HCT116 (cell line): ENCODE data around the gene LYST. TPM values are rescaled to one million over a fixed set of nuclear protein-coding genes. Genes with fewer than 3 reads are reported as not detected.
"Not testable (repeated sequence)": the region's sequence is repeated elsewhere in the genome, so short reads cannot be mapped to it uniquely, and the experiment has no call there.

ENCODE experiments used
- ATAC-seq: fragments of 200-7000 bp; cut with Tn5 transposase; 2 replicates; pipeline ENCODE4 v1.9.1; 2020; ENCODE audit warnings: mild to moderate bottlenecking, moderate library complexity
- BruUV-seq: library from RNA; stranded (reverse); fragments of 400-500 nt; replicated peaks from 2 replicates; lab custom pipeline; 2021; lab: Mats Ljungman, UMichigan
- CTCF ChIA-PET: fragments of 300-600 bp; sonication (Branson Sonifier 250); formaldehyde crosslinking; loops from one replicate; lab custom pipeline; 2021; ENCODE audit warnings: antibody characterized with exemption; lab: Charles Lee
- POLR2A ChIA-PET: fragments of 300-600, 350-600 bp; sonication (Branson Sonifier 250); formaldehyde crosslinking; loops from one replicate; lab custom pipeline; 2021; ENCODE audit warnings: antibody characterized with exemption; lab: Charles Lee
- RAD21 ChIA-PET, 2 experiments: fragments of 300-600 bp; sonication (Branson Sonifier 250); formaldehyde crosslinking; loops; one replicate each; lab custom pipeline; 2023; ENCODE audit warnings: low total read pairs in 2 of 2; ENCODE audit not compliant: uncharacterized antibody in 2 of 2, unreplicated experiment in 2 of 2, low non-redundant PET in 1 of 2; lab: Charles Lee
- DNase-seq: peaks from one replicate; pipeline ENCODE4 v3.0.0-alpha.2; 2010; ENCODE audit warnings: low read depth, low spot score
- H2AFZ ChIP-seq: fragments of 200-600 bp; shearing (Covaris generic), sonication (generic); 2 replicates; pipeline ENCODE4 v1.6.1; 2017; ENCODE audit warnings: low read depth, mixed run types, mixed read lengths, antibody characterized with exemption, low read length; ENCODE audit not compliant: poor library complexity, severe bottlenecking
- H3K27ac ChIP-seq: 2 replicates; pipeline ENCODE4 v1.5.1; 2012; ENCODE audit warnings: low read depth, low read length
- H3K27me3 ChIP-seq: fragments of 200-600 bp; sonication (generic); 2 replicates; pipeline ENCODE4 v1.6.1; 2016; ENCODE audit warnings: mixed run types, low read length, mixed read lengths; ENCODE audit not compliant: insufficient read depth
- H3K36me3 ChIP-seq, 2 experiments: fragments of 200-500 bp in 1 of 2; fragments of 200-600 bp in 1 of 2; sonication (Bioruptor generic) in 1 of 2; sonication (generic) in 1 of 2; 2 replicates each; pipeline versions ENCODE4 v1.5.1 to v1.6.1; 2014 to 2016; ENCODE audit warnings: low read length in 2 of 2, inconsistent platforms in 1 of 2, mixed read lengths in 1 of 2, mixed run types in 1 of 2; ENCODE audit not compliant: insufficient read depth in 2 of 2, control insufficient read depth in 1 of 2
- H3K4me1 ChIP-seq, 2 experiments: fragments of 200-600 bp in 1 of 2; sonication (generic) in 1 of 2; 2 replicates each; pipeline versions ENCODE4 v1.5.1 to v1.6.1; 2012 to 2017; ENCODE audit warnings: low read length in 2 of 2, inconsistent platforms in 1 of 2, mild to moderate bottlenecking in 1 of 2, mixed read lengths in 1 of 2, mixed run types in 1 of 2, moderate library complexity in 1 of 2; ENCODE audit not compliant: insufficient read depth in 2 of 2, control insufficient read depth in 1 of 2
- H3K4me2 ChIP-seq: fragments of 200-600 bp; sonication (generic); 2 replicates; pipeline ENCODE4 v1.6.1; 2017; ENCODE audit warnings: mixed run types, low read length, mixed read lengths
- H3K4me3 ChIP-seq, 2 experiments: fragments of 200-600 bp in 1 of 2; sonication (generic) in 1 of 2; replicated peaks in 1 of 2; 2 replicates each; pipeline ENCODE4 v1.5.1; 2011 to 2016; ENCODE audit warnings: low read length in 2 of 2, control low read depth in 1 of 2, low read depth in 1 of 2, mild to moderate bottlenecking in 1 of 2, mixed read lengths in 1 of 2, mixed run types in 1 of 2
- H3K79me2 ChIP-seq: fragments of 200-600 bp; sonication (generic); 2 replicates; pipeline ENCODE4 v1.6.1; 2017; ENCODE audit warnings: mild to moderate bottlenecking, mixed run types, low read length, moderate library complexity, mixed read lengths; ENCODE audit not compliant: insufficient read depth
- H3K9ac ChIP-seq: fragments of 200-600 bp; sonication (generic); 2 replicates; pipeline ENCODE4 v1.6.1; 2016; ENCODE audit warnings: low read length, mixed read lengths
- H3K9me2 ChIP-seq: fragments of 200-600 bp; sonication (generic), shearing (Covaris generic); 2 replicates; pipeline ENCODE4 v1.6.1; 2017; ENCODE audit warnings: mixed run types, mild to moderate bottlenecking, moderate library complexity; ENCODE audit not compliant: insufficient read depth
- H3K9me3 ChIP-seq, 2 experiments: fragments of 200-500 bp in 1 of 2; fragments of 200-600 bp in 1 of 2; sonication (Bioruptor generic) in 1 of 2; sonication (generic) in 1 of 2; 2 replicates each; pipeline ENCODE4 v1.6.1; 2014 to 2017; ENCODE audit warnings: low read length in 2 of 2, mixed read lengths in 2 of 2, inconsistent platforms in 1 of 2, low read depth in 1 of 2, mild to moderate bottlenecking in 1 of 2, mixed run types in 1 of 2, moderate library complexity in 1 of 2; ENCODE audit not compliant: control insufficient read depth in 1 of 2, insufficient read depth in 1 of 2
- H4K20me1 ChIP-seq: fragments of 200-600 bp; sonication (generic), shearing (Covaris generic); 2 replicates; pipeline ENCODE4 v1.6.1; 2017; ENCODE audit warnings: mixed run types, mild to moderate bottlenecking, moderate library complexity; ENCODE audit not compliant: insufficient read depth
- ATF3 ChIP-seq: IDR thresholded peaks from 2 replicates; pipeline ENCODE4 v1.6.1; 2012
- CBX3 ChIP-seq: IDR thresholded peaks from 2 replicates; pipeline ENCODE4 v1.6.1; 2012; ENCODE audit warnings: low read depth
- CTCF ChIP-seq, 3 experiments: fragments of 200-600 bp in 1 of 3; sonication (generic) in 1 of 3; IDR thresholded peaks in 2 of 3; conservative IDR thresholded peaks in 1 of 3; 2 replicates each; pipeline ENCODE4 v1.5.1; 2012 to 2017; ENCODE audit warnings: low read depth in 2 of 3, low read length in 2 of 3, antibody characterized with exemption in 1 of 3, borderline replicate concordance in 1 of 3, control low read depth in 1 of 3, mild to moderate bottlenecking in 1 of 3, mixed read lengths in 1 of 3, mixed run types in 1 of 3, moderate library complexity in 1 of 3; ENCODE audit not compliant: insufficient read depth in 1 of 3
- EGR1 ChIP-seq: IDR thresholded peaks from 2 replicates; pipeline ENCODE4 v1.6.1; 2012; ENCODE audit warnings: low read depth
- ELF1 ChIP-seq: IDR thresholded peaks from 2 replicates; pipeline ENCODE4 v1.6.1; 2012; ENCODE audit warnings: low read depth, borderline replicate concordance
- EZH2phosphoT487 ChIP-seq: fragments of 200-600 bp; IDR thresholded peaks from 2 replicates; pipeline ENCODE4 v1.6.1; 2018; ENCODE audit warnings: antibody characterized with exemption, borderline replicate concordance
- FOSL1 ChIP-seq: IDR thresholded peaks from 2 replicates; pipeline ENCODE4 v1.6.1; 2012; ENCODE audit warnings: low read depth
- JUND ChIP-seq: IDR thresholded peaks from 2 replicates; pipeline ENCODE4 v1.6.1; 2012
- MAX ChIP-seq: IDR thresholded peaks from 2 replicates; pipeline ENCODE4 v1.6.1; 2012
- POLR2AphosphoS5 ChIP-seq: IDR thresholded peaks from 2 replicates; pipeline ENCODE4 v1.6.1; 2011; ENCODE audit warnings: mild to moderate bottlenecking, low read depth, low read length, moderate library complexity
- RAD21 ChIP-seq: IDR thresholded peaks from 2 replicates; pipeline ENCODE4 v1.6.1; 2012; ENCODE audit warnings: low read depth, mild to moderate bottlenecking
- REST ChIP-seq: IDR thresholded peaks from 2 replicates; pipeline ENCODE4 v1.6.1; 2012; ENCODE audit warnings: low read depth
- SP1 ChIP-seq: IDR thresholded peaks from 2 replicates; pipeline ENCODE4 v1.6.1; 2012; ENCODE audit warnings: low read depth
- TCF7L2 ChIP-seq: IDR thresholded peaks from 2 replicates; pipeline ENCODE4 v1.7.0; 2011; ENCODE audit warnings: borderline replicate concordance, inconsistent platforms; ENCODE audit not compliant: insufficient read depth, insufficient read length; ENCODE audit errors: extremely low read depth
- YY1 ChIP-seq: IDR thresholded peaks from 2 replicates; pipeline ENCODE4 v1.6.1; 2011; ENCODE audit warnings: low read length, low read depth, moderate library complexity, mild to moderate bottlenecking; ENCODE audit not compliant: insufficient replicate concordance; ENCODE audit errors: extremely low read depth
- ZFX ChIP-seq: fragments of 450-650 bp; IDR thresholded peaks from 2 replicates; pipeline ENCODE4 v1.6.1; 2017
- intact Hi-C: fragments of 100-400 bp; cut with micrococcal nuclease; formaldehyde crosslinking; loops from 2 replicates; pipeline ENCODE4 v1.10.0; 2022
- total RNA-seq: library from RNA; stranded (reverse); gene quantifications from one replicate; pipeline ENCODE4 v1.2.1, GENCODE V29; 2021; ENCODE audit not compliant: unreplicated experiment

The LYST gene
- total RNA-seq, 1 experiment from 2014 or later, result 6.6 TPM

GRCh38 chr1:235757587-235758096 lies 109.1 kb downstream of the LYST start:
- Histone ChIP-seq H3K79me2 (no peaks in the 10 kb centered on the region), H3K4me3 (no peak overlapping the region), H3K9ac (no peak overlapping the region), H3K4me2 (no peak overlapping the region), H3K36me3 (no peaks in the 10 kb centered on the region), H3K27ac (no peak overlapping the region), H3K9me3 (no peaks in the 10 kb centered on the region), H2AFZ (no peak overlapping the region), H3K27me3 (no peaks in the 10 kb centered on the region), H3K4me1 (no peaks in the 10 kb centered on the region), H3K9me2 (no peaks in the 10 kb centered on the region), H4K20me1 (no peaks in the 10 kb centered on the region)
- intact Hi-C loops, result no loop called here
- ChIA-PET RAD21 (no interaction called here), CTCF (no interaction called here), POLR2A (no interaction called here)
- no peak for DNase-seq
- no peak for ATAC-seq
- TF ChIP-seq CBX3 (no peak), TCF7L2 (no peak), ZFX (no peak), POLR2AphosphoS5 (no peak), EGR1 (no peak), REST (no peak), ELF1 (no peak), JUND (no peak), YY1 (no peak), CTCF (IDR thresholded peaks at IDR 0.05 in 2 of 3, conservative IDR thresholded peaks at IDR 0.05 in 1 of 3; ENCODE audit: borderline replicate concordance in 1 of 3, insufficient read depth in 1 of 3, low read depth in 2 of 3, low read length in 2 of 3) (no peak), RAD21 (no peak), EZH2phosphoT487 (no peak), FOSL1 (no peak), MAX (no peak), ATF3 (no peak), SP1 (no peak)
- BruUV-seq, result no TSS peak

- ATAC-seq, H3K4me3 ChIP-seq, H3K9me3 ChIP-seq, H3K9ac ChIP-seq, H3K79me2 ChIP-seq, H3K4me2 ChIP-seq, BruUV-seq, H3K9me2 ChIP-seq, H3K27ac ChIP-seq, H4K20me1 ChIP-seq, H3K36me3 ChIP-seq, H2AFZ ChIP-seq, POLR2A ChIA-PET, H3K27me3 ChIP-seq, H3K4me1 ChIP-seq, RAD21 ChIA-PET, DNase-seq, intact Hi-C loops: not testable (repeated sequence)
- CTCF ChIA-PET, result interaction anchor here (1.4 kb wide), 1 partner anchor 29 kb away, joined by 3 read pairs; no protein-coding TSS in a partner anchor
Measured at GRCh38 chr1:235754186-235754585, 112.5 kb downstream of the LYST start.
